ENCODE measurements around the gene HTD2.

HTD2 gene

DNA sequence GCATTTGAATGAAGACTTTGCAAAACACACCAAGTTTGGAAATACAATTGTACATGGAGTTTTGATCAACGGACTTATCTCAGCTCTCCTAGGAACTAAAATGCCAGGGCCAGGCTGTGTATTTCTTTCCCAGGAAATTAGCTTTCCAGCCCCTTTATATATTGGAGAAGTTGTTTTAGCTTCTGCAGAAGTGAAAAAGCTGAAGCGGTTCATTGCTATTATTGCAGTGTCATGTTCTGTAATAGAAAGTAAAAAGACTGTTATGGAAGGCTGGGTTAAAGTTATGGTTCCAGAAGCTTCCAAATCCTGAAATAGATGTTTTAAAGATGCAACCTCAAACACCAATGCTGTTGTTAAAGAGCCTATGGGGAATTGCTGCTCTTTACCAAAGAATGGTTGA, 11.5 kb downstream of the HTD2 start:
- no peak overlapping the region for H3K27ac Mint-ChIP-seq
- no peaks in the 10 kb centered on the region for H3K9me3 Mint-ChIP-seq
- ATAC-seq, result no peak
- H3K36me3 Mint-ChIP-seq, result peaks cover 45% of the 10 kb centered on the region
- no peaks in the 10 kb centered on the region for H3K27me3 Mint-ChIP-seq
- peaks cover 18% of the 10 kb centered on the region for H3K4me1 Mint-ChIP-seq
- no peak overlapping the region for H3K4me3 Mint-ChIP-seq

DNA sequence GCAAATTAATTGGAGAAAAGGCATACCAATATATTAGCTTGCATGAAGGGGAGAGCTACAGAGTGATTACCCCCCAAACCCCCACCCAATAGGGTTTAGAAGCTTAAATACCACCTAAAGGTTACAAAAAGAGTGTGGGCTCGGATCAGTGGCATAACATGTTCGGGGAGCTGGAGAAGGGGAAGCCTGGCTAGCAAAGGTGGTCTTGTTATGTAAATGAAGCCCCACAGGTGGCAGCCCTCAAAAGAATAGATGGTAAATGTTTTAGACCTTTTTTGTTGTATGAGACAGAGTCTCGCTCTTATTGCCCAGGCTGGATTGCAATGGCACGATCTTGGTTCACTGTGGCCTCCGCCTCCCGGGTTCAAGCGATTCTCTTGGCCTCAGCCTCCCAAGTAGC, 15.5 kb downstream of the HTD2 start:
- no peak overlapping the region for H3K4me3 Mint-ChIP-seq
- H3K9me3 Mint-ChIP-seq, result no peaks in the 10 kb centered on the region
- H3K36me3 Mint-ChIP-seq, result peaks cover 19% of the 10 kb centered on the region
- no peaks in the 10 kb centered on the region for H3K27me3 Mint-ChIP-seq
- H3K4me1 Mint-ChIP-seq, result peaks cover 57% of the 10 kb centered on the region
- H3K27ac Mint-ChIP-seq, result peak overlapping the region; percentile 34
- ATAC-seq, result peak; percentile 39

DNA sequence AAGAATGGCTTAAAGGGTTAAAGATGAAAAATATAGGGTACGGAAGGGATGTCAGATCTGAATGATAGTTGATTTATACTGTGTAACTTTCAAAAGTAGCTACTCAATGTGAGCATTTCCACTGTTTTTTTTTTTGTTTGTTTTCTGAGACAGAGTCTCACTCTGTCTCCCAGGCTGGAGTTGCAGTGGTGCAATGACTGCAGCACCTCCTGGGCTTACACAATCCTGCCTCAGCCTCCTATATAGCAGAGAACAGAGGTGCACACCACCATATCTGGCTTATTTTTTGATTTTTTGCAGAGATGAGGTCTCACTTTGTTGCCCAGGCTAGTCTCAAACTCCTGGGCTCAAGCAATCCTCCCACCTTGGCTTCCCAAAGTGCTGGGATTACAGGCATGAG, 16.5 kb downstream of the HTD2 start:
- no peak for ATAC-seq
- peaks cover 9% of the 10 kb centered on the region for H3K36me3 Mint-ChIP-seq
- no peaks in the 10 kb centered on the region for H3K27me3 Mint-ChIP-seq
- H3K4me3 Mint-ChIP-seq, result no peak overlapping the region
- H3K4me1 Mint-ChIP-seq, result peaks cover 63% of the 10 kb centered on the region
- no peaks in the 10 kb centered on the region for H3K9me3 Mint-ChIP-seq
- peak overlapping the region; percentile 93 for H3K27ac Mint-ChIP-seq

DNA sequence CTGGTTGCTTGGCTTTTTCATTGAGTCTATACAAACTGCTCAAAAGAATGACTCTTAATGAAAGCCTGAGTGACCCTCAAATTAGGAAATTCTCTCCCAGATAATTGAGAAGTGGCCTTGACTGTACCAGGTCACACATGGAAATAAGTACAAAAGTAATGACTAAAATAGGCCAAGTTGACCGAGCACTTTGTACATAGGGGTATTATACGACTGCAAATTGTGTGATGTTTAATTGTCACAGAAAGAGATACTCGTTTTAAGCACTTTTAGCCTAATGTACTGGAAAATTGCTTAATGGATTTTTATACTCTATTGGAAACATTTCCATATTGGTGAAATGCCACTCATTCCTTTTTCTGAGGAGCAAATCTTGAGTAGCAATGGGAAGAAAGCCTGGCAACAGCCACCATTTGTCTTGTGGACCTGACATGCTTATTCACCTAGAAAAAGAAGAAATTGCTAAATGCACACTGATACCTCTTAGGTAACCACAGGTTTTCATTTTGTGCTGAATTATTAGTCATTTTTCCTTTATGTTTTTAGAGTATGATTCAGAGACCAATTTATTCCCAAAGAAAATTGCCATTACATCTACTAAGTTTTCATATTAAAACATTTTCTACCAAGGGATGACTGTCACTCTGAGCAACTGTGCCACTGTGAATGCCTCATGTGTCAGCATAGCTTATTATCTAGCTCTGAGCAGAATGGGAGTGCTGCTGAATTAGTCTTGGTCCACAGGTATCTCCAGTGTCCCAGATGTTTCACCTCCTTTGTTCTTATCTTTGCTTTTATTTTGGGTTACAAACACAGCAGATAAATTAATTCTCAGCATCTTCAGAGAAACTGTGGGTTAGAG, 17.4 kb downstream of the HTD2 start:
- no peaks in the 10 kb centered on the region for H3K9me3 Mint-ChIP-seq
- H3K27ac Mint-ChIP-seq, result peak overlapping the region; percentile 93
- H3K4me3 Mint-ChIP-seq, result peak overlapping the region; percentile 29

DNA sequence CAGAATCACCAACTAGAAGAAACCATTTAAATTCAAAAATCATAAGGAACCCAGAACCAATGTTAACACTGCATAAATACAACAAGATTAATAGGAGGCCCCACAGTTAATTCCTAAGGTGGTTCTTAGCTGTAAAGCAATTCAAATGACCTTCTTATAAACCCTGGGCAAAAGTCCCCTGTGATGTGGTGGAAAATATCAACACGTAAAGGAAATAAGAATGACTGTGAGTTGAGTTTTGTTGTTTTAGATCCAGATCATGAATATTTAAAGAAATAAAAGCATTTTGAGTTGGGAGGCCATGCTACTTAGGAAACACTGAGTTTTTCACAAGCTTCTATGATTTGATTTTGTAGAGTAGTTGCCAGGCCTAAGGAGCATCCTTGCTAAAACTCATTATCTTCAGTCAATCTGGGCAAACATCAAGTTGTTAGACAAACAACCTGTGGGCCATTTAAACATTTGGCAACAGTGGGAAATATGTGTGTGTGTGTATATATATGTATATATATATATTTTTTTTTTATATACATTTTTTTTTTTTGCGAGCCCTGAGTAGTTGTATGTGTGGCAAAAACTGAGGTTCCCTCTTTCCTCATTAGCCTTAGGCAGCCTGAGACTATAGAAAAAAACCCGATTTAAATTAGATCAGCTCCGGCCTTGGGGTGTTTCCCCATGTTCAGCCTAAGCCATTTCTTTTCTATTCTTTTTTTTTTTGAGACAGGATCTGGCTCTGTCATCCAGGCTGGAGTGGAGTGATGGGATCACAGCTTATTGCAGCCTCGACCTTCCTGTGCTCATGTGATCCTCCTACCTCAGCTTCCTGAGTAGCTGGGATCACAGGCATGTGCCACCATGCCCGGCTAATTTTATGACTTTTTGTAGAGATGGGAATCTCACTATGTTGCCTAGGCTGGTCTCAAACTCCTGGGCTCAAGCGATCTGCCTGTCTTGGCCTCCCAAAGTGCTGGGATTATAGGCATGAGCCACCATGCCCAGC, 18.4 kb downstream of the HTD2 start:
- no peaks in the 10 kb centered on the region for H3K36me3 Mint-ChIP-seq
- peak overlapping the region; percentile 93 for H3K27ac Mint-ChIP-seq
- peak; percentile 66 for ATAC-seq
- no peaks in the 10 kb centered on the region for H3K9me3 Mint-ChIP-seq
- H3K4me3 Mint-ChIP-seq, result peak overlapping the region; percentile 29
- peaks cover 67% of the 10 kb centered on the region for H3K4me1 Mint-ChIP-seq
- no peaks in the 10 kb centered on the region for H3K27me3 Mint-ChIP-seq

More for the DNA sequence above, 17.4 kb downstream of the HTD2 start:
- Mint-ChIP-seq H3K36me3 (no peaks in the 10 kb centered on the region), H3K27me3 (no peaks in the 10 kb centered on the region), H3K4me1 (peaks cover 63% of the 10 kb centered on the region)
- ATAC-seq, result peak; percentile 42

DNA sequence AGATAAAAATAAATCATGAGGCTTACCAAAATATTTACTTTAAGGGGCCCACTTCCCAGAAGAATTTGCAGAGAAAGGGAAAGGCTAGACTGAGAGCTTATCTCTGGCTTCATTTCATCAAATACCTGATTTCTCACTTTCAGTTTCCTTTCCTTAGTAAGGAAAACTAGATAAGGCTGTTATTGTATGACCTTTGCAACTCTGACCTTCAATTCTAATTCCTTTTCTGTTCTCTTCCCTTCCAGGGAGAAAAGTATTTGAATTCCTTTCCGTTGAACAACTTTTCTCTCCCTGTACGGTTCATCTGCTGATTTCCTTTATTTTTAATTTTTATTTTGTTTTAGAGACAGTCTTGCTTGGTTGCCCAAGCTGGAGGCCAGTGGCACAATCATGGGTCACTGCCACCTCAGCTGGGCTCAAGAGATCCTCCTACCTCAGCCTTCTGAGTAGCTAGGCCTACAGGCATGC, 19.2 kb downstream of the HTD2 start:
- H3K36me3 Mint-ChIP-seq, result no peaks in the 10 kb centered on the region
- no peak overlapping the region for H3K4me3 Mint-ChIP-seq
- peaks cover 67% of the 10 kb centered on the region for H3K4me1 Mint-ChIP-seq
- H3K9me3 Mint-ChIP-seq, result no peaks in the 10 kb centered on the region
- no peaks in the 10 kb centered on the region for H3K27me3 Mint-ChIP-seq
- H3K27ac Mint-ChIP-seq, result peak overlapping the region; percentile 93
- ATAC-seq, result peak; percentile 66

DNA sequence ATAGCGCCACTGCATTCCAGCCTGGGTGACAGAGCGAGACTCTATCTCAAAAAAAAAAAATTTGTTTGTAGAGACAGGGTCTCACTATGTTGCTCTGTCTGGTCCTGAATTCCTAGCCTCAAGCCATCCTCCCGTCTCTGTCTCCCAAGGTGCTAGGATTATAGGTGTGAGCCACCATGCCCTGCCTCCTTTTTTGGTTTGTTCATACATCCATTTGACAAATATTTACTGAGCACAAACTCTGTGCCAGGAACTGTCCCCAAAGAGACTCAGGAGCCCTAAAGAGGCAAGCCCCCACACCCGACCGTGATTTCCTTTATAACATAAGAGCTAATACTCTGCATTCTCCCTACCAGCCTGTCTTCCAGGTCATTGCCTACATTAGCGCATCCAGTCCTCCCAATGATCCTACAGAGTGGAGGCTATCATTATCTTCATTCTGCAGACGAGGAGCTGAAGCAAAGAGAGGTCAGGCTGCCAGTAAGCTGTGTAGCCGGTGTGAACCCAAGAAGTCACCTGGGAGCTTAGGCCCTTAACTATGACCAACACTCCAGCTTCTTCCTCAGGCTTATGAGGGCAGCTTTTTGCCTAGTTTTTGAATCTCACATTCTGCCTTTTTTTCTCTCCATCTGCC, 20.1 kb downstream of the HTD2 start:
- H3K4me1 Mint-ChIP-seq, result peaks cover 59% of the 10 kb centered on the region
- no peaks in the 10 kb centered on the region for H3K9me3 Mint-ChIP-seq
- H3K27ac Mint-ChIP-seq, result peak overlapping the region; percentile 93
- no peaks in the 10 kb centered on the region for H3K27me3 Mint-ChIP-seq
- H3K4me3 Mint-ChIP-seq, result no peak overlapping the region
- H3K36me3 Mint-ChIP-seq, result no peaks in the 10 kb centered on the region
- no peak for ATAC-seq

DNA sequence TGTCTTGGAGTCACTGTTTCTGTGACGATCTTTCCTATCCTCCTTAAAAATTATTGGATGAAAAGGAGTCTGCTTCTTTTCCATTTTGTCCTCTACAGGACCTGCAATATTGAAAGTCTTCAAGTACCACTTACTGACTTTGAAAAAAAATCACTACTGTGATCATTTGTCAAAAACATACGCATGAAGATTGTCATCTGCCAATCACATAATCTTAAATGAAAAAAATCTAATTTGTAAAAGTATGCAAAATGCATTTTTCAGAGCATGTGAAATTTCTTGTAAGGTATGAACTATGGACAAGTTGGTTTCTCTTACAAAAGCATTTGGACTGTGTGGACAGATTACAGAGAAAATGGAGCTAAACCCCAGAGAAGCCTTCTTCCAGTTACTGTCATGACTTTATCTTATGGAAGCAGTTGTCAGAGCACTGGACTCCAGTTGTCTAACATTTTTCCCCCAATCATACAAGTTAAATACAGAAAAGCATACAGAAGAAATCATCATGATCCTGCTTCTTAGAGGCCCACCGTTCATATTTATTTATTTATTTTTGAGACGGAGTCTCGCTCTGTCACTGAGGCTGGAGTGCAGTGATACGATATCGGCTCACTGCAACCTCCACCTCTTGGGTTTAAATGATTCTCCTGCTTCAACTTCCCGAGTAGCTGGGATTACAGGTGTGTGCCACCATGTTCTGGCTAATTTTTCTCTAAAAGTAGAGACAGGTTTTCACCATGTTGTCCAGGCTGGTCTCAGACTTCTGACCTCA, 23.0 kb downstream of the HTD2 start:
- Mint-ChIP-seq H3K27ac (peak overlapping the region; percentile 49), H3K4me1 (peaks cover 52% of the 10 kb centered on the region), H3K4me3 (no peak overlapping the region), H3K9me3 (no peaks in the 10 kb centered on the region), H3K36me3 (no peaks in the 10 kb centered on the region), H3K27me3 (no peaks in the 10 kb centered on the region)
- ATAC-seq, result no peak

DNA sequence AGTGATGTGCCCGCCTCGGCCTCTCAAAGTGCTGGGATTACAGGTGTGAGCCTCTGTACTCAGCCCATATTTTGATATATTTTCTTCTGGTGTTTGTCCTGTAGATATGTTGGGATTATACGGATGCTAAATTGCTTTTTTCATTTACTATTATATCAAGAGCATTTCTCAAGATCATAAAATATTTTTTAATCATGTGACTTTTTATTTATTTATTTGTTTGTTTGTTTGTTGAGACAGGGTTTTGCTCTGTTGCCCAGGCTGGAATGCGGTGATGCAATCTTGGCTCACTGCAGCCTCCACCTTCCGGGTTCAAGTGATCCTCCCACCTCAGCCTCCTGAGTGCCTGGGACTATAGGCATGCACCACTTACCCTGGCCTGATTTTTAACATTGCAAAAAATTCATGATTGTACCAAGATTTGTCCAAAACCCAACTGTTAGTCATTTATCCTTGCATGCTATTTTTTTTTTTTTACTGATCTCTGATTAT, 23.6 kb downstream of the HTD2 start:
- ATAC-seq, result no peak
- H3K27ac Mint-ChIP-seq, result peak overlapping the region; percentile 49
- peaks cover 52% of the 10 kb centered on the region for H3K4me1 Mint-ChIP-seq
- no peak overlapping the region for H3K4me3 Mint-ChIP-seq
- no peaks in the 10 kb centered on the region for H3K36me3 Mint-ChIP-seq
- no peaks in the 10 kb centered on the region for H3K27me3 Mint-ChIP-seq
- no peaks in the 10 kb centered on the region for H3K9me3 Mint-ChIP-seq

DNA sequence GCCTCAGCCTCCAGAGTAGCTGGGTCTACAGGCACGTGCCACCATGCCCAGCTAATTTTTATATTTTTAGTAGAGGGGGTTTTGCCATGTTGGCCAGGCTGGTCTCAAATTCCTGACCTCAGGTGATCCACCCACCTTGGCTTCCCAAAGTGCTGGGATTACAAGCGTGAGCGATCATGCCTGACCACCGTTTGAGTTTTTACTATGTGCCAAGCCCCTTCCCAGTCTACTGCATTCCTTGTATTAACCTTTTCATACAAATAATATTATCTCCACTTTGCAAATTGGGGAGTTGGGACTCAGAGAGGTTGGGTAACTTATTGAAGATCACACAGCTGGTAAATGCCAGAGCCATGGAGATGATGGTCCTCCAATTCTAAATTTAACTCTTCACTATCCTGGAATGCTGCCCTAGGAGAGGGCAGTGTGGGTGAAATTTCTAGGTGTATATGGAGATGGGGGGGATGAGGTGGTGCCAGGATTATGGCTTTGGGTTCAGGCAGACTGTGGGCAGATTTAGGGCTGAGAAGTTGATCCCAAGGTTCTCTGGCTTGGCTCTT, 25.4 kb downstream of the HTD2 start:
- H3K4me1 Mint-ChIP-seq, result peaks cover 52% of the 10 kb centered on the region
- H3K27ac Mint-ChIP-seq, result peak overlapping the region; percentile 92
- peak overlapping the region; percentile 80 for H3K4me3 Mint-ChIP-seq
- no peaks in the 10 kb centered on the region for H3K27me3 Mint-ChIP-seq
- H3K36me3 Mint-ChIP-seq, result peaks cover 7% of the 10 kb centered on the region
- no peak for ATAC-seq
- H3K9me3 Mint-ChIP-seq, result no peaks in the 10 kb centered on the region

DNA sequence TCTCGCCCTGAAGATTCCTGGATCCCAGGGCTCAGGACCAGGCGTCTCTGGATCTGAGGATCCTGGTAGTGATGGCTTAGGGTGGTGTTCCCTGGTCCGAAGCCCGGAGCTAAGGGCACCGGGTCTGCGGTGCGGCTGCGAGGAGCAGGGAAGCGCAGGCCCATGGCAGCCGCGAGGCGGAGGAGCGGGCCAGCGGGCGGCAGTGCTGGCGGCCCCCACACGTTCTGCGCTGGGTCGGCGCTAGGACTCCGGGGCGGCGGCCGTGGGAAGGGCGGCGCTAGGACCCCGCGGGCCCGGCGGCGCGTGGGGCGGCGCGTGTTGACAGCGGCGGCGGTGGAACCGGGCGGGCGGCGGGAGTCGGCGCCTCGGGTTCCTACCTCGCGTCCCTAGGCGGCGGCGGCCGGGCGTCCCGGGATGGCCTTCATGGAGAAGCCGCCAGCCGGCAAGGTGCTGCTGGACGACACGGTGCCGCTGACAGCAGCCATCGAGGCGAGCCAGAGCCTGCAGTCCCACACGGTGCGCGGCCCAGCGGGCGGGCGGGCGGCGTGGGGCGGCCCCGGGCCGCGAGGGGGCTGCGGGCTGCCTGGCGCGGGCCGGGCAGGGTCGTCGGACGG, 26.4 kb downstream of the HTD2 start, which contains the start of gene PXK:
PXK (plus strand) TSS at position 318 of the 614 bp plus-strand sequence; CDS start at position 415, 97 bp downstream.
- peaks cover 50% of the 10 kb centered on the region for H3K4me1 Mint-ChIP-seq
- H3K27ac Mint-ChIP-seq, result peak within 1 kb of the TSS; percentile 92
- ATAC-seq, result peak; percentile 95
- H3K27me3 Mint-ChIP-seq, result no peaks in the 10 kb centered on the region
- H3K4me3 Mint-ChIP-seq, result peak within 1 kb of the TSS; percentile 98
- H3K36me3 Mint-ChIP-seq, result peaks cover 7% of the 10 kb centered on the region
- H3K9me3 Mint-ChIP-seq, result no peaks in the 10 kb centered on the region

DNA sequence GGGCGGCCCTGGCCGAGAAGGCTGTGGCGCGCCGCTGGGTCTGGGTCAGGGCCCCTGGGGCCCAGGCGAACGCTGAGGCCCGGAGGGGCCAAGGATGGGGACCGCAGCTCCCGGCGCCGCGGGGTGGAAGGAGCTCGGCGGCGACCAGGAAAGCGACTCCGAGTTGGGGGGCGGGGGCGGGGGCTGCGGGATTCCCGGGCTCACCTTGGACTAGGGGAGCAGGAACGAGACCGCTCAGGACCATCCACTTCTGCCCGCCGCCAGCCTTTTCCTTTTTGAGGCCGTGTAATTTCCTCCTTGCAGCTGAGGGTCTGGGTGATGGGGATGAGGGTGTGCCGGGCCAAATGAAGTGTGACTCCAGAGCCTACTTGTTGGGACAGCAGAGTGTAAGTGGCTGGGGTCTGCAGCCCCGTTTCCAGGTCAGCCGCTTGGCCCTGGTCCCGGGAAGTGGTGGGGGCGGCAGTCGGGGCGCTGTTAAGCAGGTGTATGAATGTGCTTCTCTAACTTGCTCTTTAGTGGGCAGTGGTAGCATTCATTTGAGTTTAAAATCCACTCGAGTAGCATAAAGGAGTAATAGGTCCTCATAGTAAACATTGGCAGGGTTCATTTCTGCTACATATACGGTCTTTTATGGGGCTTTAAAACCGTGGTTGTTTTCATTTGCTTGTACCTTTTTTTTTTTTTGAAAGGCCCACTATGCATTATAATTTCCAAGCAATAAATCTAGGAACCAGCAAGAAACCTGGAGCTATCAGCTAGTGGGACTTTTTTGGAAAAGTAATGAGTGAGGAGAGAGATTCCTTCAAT, 27.1 kb downstream of the HTD2 start:
- Mint-ChIP-seq H3K27me3 (no peaks in the 10 kb centered on the region), H3K4me1 (peaks cover 50% of the 10 kb centered on the region), H3K36me3 (peaks cover 7% of the 10 kb centered on the region), H3K27ac (peak overlapping the region; percentile 88), H3K4me3 (peak overlapping the region; percentile 98), H3K9me3 (no peaks in the 10 kb centered on the region)
- peak; percentile 74 for ATAC-seq

DNA sequence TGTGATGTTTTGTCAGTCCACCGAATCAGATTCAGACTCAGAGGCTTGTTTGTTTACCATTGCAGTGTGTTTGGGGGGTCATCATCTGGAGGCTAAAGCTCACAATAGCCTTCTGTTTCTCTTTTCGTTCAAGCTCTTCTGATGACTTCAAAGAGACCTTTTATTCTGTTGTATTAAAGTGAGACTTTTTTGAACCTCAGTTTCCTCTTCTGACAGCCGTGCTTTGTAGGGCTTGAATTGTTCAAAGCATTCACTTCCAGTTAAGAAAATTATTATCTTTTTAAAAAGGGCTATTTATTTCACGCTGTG, 27.6 kb downstream of the HTD2 start:
- Mint-ChIP-seq H3K27me3 (no peaks in the 10 kb centered on the region), H3K36me3 (peaks cover 10% of the 10 kb centered on the region), H3K4me1 (peaks cover 54% of the 10 kb centered on the region), H3K27ac (peak overlapping the region; percentile 88), H3K9me3 (no peaks in the 10 kb centered on the region), H3K4me3 (peak overlapping the region; percentile 98)
- ATAC-seq, result no peak

All from stimulated activated memory B cell treated with anti-CD40 and anti-IgM and Interleukin-4, amounts not matched to agents 10 μg/mL and 1 μg/mL and 100 μg/mL, for 72 hours (primary cell).